NCI-H748 (cell line): ENCODE measurements around the gene TSPOAP1.

Source experiments
- DNase-seq: peaks from one replicate; lab custom pipeline; 2025; ENCODE audit not compliant: unreplicated experiment; lab: John Stamatoyannopoulos, UW

TSPOAP1 gene

GRCh38 chr17:58363457-58364185, 35.0 kb upstream of the TSPOAP1 start:
- DNase-seq, result no peak

DNA sequence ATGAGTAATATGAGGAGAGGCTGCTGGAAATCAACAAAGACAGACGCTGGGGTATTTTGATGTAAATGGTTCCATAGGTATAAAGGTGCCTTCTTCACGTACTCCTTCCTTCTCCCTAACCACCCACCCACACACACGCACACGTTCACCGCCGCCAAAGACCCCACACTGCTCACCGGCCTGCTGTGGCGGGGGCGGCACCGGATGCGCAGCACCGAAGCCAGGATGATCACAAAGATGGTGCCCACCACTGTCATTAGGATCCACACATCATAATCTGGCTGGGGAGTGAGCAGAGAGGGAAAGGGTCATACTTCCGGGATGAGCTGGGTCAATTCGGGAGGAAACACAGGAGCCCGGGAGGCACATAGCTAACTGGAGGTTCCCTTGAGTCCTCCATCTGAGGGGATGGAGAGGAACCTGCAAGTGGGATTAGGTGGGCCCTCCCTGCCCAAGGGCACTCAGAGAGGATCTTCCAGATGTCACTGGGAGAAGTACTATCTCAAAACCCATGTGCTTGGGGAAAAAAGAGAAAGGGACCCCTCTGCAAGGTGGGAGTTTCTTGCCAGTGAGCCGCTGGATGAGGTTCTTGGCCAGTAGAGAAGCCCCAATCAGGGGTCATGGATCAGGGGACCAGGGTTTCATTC, 33.9 kb upstream of the TSPOAP1 start:
- no peak for DNase-seq

- no peak for DNase-seq
Observed at GRCh38 chr17:58360296-58361063, 31.9 kb upstream of the TSPOAP1 start.

GRCh38 chr17:58358408-58359172, 30.0 kb upstream of the TSPOAP1 start:
- no peak for DNase-seq

DNA sequence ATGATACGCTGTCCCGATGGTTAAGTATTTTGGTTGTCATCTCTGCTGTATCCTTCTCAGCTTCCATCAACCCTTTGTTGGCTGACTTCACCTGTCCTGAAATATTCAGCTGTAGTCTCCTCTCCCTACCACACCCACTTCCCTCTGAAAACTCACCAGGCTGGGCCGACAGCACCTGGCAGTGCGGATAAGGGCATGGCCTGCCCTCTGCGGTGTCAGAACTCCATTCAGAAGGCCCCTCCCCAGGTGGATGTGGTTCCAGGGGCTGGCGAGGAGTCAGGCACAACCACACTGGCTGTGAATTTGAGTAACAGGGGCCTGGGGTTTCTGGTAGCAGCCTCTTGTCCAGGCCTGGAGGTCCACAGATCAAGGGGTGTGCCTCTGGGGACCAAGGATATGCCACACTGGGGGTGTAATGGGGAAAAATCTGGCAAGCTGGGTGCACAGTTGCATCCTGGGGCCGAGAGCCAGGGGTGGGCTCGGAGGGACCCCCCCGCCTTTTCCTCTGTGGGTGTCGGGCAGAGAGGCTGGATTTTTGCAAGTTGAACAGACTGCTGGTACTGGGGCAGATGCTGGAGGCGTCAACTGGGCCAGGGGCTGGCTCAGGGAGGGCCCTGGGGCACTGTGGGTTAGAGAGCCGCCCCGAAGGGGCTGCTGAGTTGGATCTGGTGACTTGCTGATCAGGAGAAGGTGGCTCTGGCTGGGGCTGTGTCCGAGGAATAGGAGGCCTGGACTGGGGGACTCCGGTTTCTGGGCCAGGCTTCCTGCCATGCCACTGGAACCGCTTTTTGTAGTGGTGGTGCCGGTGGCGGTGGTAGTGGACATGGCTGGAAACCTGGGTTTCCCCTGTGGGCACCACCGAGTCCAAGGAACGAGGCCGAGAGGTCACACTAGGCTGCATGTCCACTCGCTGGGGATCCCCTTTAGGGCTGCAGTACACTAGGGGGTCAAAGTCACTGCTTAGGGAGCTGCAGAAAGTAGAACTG, 29.0 kb upstream of the TSPOAP1 start:
- DNase-seq, result no peak

- DNase-seq, result no peak
Observed at GRCh38 chr17:58356231-58356630, 27.6 kb upstream of the TSPOAP1 start.

DNA sequence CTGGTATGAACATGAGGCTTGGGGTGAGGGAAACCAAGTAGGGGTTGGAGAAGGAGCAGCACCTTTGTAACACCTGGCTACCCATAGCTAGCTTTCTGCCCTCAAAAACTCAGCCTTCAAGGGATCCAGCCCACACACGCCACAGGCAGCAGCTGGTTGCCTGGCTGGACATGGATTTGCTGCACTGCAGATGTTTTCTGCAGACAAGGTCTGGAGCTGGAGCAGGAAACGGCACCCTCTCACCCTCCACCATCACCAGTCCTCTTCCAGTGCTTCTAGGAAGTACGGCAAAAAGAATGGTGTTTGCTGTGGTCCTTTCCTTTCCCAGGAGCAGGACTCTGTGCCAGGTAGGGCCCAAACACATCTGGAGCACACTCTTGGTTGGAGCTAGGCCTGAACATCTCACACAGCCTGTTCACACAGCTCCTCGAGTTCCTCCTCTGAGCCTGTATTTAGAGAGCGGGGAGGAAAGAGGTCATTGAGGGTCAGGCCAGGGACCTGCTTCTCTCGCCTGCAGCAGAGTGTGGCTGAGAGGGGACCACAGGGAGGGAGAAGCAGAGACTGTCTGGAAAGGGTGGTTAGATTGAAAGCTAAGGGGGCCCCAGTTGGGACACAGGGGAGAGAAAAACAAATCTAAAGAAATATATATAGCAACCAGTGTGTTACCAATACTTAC, 26.1 kb upstream of the TSPOAP1 start:
- no peak for DNase-seq

GRCh38 chr17:58353389-58353825, 24.8 kb upstream of the TSPOAP1 start:
- no peak for DNase-seq

- DNase-seq, result peak; percentile 59
Observed at GRCh38 chr17:58352596-58353388, 24.2 kb upstream of the TSPOAP1 start.

DNA sequence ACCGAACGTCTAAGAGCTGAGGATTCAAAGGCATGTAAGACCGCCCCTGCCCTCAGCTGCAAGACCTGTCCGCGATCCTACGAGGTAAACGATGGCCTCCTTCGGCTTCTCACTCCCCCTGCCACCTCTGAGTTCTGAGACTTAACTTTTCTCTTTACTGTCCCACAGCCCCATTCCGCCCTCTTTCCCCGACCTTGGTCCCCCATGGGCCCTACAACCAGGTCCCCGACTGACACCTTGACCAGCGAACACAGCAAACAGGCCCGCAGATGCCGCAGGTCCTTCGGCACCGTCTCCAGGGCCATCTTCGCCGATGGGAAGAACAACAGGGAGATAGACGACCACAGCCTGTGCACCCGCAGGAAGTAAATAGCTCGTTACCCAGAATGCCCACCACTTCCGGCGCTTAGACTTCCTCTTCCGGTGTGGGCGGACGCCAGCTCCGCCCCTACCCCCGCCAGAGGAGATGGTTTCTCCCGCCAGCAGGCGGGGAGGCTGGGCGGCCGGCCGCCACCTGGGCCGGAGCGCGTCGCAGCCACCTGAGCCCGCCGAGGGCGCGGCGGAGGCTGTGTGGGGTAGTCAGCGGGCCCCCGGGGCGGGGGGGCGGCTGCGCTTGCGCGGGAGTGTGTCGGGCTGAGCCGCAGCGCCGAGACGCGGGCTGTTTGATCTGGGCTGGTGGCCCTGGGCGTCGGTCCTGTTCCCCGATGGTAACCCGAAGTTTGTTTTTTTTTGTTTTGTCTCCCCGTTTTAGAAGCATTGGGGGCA, 23.4 kb upstream of the TSPOAP1 start, which contains the start of gene SUPT4H1:
TSS of gene SUPT4H1 (minus strand) at position 371 of the 765 bp plus-strand sequence. CDS start at position 305, 66 bp downstream.
- peak; percentile 98 for DNase-seq

DNA sequence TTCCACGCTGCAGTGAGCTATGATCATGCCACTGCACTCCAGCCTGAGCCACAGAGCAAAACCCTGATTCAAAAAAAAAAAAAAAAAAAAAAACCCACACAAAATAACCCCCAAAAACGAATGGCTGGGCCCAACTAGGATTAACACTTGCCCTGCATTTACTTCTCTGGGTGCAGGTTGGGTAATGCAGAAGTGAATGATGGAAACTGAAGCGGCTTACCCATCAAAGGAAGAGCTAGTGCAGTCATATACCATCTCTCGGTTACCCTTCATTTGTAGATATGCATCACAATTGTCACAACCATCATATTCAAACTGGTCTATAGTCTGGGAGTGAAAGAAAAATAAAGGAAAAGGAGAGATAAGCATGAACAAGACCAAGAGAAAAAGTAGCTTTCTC, 22.6 kb upstream of the TSPOAP1 start:
- DNase-seq, result no peak

DNA sequence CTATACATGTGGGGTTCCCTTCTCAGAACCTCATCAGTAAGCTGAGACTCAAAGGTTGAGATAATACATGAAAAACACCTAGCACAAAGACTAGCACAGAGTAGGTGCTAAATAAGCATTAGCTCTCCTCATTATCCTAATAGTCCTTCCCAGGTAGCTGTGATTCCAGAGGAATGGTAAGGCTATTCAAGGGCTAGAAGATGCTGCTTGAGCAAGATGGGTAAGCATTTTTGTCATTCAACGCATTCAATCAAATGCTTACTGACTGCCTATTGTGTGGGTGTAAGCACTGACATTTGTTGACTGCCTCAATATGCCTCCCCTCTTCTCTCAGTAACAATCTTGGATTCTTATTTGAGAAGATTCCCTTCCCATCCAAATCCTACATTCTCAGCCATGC, 19.4 kb upstream of the TSPOAP1 start:
- DNase-seq, result no peak

DNA sequence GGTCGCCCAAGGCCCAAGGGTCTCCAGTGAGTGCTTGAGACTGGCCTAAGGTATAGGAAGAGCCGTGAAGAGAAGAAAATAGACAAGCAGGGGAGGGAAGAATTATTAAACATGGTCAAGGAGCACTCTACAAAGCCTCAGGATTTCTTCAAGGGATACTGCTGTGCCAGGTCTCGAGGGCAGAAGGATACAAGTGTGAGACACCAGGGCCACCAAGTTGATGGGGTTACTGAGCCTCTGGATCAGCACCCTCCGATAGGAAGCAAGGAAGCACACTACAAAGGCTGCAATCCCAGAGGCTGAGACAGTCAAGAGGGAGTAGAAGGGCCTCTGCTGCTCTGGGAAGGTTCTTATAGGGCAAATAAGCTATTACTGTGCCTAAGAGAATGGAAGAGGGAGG, 16.9 kb upstream of the TSPOAP1 start:
- no peak for DNase-seq

GRCh38 chr17:58344791-58345157, 16.2 kb upstream of the TSPOAP1 start:
- no peak for DNase-seq

- no peak for DNase-seq
Observed at GRCh38 chr17:58344047-58344790, 15.6 kb upstream of the TSPOAP1 start.

DNA sequence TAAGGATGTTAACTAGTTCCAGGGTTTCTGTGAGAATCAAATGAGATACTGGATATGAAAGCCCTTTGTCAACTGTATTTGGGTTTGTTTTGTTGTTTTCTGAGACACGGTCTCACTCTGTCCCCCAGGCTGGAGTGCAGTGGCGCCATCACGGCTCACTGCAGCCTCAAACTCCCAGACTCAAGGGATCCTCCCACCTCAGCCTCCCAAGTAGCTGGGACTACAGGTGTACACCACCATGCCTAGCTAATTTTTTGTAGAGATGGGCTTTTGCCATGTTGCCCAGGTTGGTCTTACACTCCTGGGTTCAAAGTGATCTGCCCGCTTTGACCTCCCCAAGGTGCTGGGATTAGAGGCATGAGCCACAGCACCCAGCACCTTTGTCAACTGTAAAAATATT, 14.5 kb upstream of the TSPOAP1 start:
- no peak for DNase-seq

DNA sequence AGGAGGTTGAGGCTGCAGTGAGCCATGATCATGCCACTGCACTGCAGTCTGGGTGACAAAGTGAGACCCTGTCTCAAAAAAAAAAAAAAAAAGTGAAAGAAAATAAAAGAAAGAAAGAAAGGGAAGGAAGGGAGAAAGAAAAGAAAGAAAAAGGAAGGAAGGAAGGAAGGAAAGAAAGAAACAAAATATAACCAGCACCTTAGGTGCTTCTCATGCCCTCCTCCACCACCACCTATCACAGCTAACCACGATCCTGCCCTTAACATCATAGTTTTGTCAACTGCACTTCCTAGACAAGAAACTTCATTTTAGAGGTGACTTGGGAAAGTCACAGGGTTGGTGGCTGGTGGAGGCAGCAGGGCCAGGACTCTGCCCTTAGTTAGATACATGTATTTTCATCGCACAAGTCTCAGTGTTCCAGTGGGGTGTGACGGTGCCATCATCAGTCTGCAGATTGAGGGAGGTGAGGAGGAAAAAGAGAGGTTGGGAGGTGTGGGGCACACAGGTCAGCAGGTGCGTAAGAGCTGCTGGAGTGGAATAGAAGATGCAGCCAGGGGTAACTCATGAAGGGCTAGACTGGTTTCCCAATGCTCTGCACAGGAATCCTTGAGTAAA, 13.4 kb upstream of the TSPOAP1 start:
- DNase-seq, result no peak
